Astrocyte (in vitro differentiated cells and primary cell): ENCODE data around the gene CDH13. TPM values are rescaled to one million over a fixed set of nuclear protein-coding genes. Genes with fewer than 3 reads are reported as not detected.

Source experiments
- DNase-seq: peaks from one replicate; pipeline ENCODE4 v3.0.0-alpha.2; 2010; ENCODE audit warnings: low read depth
- FAIRE-seq: peaks from 2 replicates; lab custom pipeline; 2011; peaks lifted over from hg19 to GRCh38; lab: Jason Lieb, UNC
- H2AFZ ChIP-seq: 2 replicates; pipeline ENCODE4 v1.6.0; 2012; ENCODE audit warnings: low read depth, low read length, inconsistent platforms
- H3K27ac ChIP-seq: 2 replicates; pipeline ENCODE4 v1.5.1; 2011; ENCODE audit warnings: low read depth, low read length, inconsistent platforms
- H3K27me3 ChIP-seq: 2 replicates; pipeline ENCODE4 v1.6.0; 2011; ENCODE audit warnings: low read length, inconsistent platforms; ENCODE audit not compliant: insufficient read depth
- H3K36me3 ChIP-seq: 2 replicates; pipeline ENCODE4 v1.5.1; 2011; ENCODE audit warnings: low read length, inconsistent platforms; ENCODE audit not compliant: insufficient read depth
- H3K4me1 ChIP-seq: 2 replicates; pipeline ENCODE4 v1.5.1; 2011; ENCODE audit warnings: low read length, inconsistent platforms; ENCODE audit not compliant: insufficient read depth
- H3K4me2 ChIP-seq: 2 replicates; pipeline ENCODE4 v1.6.0; 2012; ENCODE audit warnings: low read length, inconsistent platforms
- H3K4me3 ChIP-seq: 2 replicates; pipeline ENCODE4 v1.5.1; 2011; ENCODE audit warnings: low read depth, mild to moderate bottlenecking, low read length, inconsistent platforms; ENCODE audit not compliant: insufficient read depth
- H3K79me2 ChIP-seq: 2 replicates; pipeline ENCODE4 v1.6.0; 2012; ENCODE audit warnings: mild to moderate bottlenecking, low read length, inconsistent platforms; ENCODE audit not compliant: insufficient read depth
- H3K9ac ChIP-seq: 2 replicates; pipeline ENCODE4 v1.6.0; 2012; ENCODE audit warnings: mild to moderate bottlenecking, low read length, inconsistent platforms
- H3K9me3 ChIP-seq: 2 replicates; pipeline ENCODE4 v1.5.1; 2012; ENCODE audit warnings: low read depth, mild to moderate bottlenecking, low read length, inconsistent platforms; ENCODE audit not compliant: insufficient read depth
- H4K20me1 ChIP-seq: 2 replicates; pipeline ENCODE4 v1.6.0; 2012; ENCODE audit warnings: low read length, inconsistent platforms; ENCODE audit not compliant: insufficient read depth
- H3K27ac Mint-ChIP-seq: one replicate; pipeline ENCODE4 v1.8.0; 2021; ENCODE audit warnings: mild to moderate bottlenecking, mixed read lengths; ENCODE audit not compliant: unreplicated experiment
- H3K27me3 Mint-ChIP-seq: one replicate; pipeline ENCODE4 v1.8.0; 2021; ENCODE audit warnings: low read depth, mixed read lengths; ENCODE audit not compliant: unreplicated experiment
- H3K36me3 Mint-ChIP-seq: one replicate; pipeline ENCODE4 v1.8.0; 2021; ENCODE audit warnings: low read depth, mixed read lengths; ENCODE audit not compliant: unreplicated experiment
- H3K4me1 Mint-ChIP-seq: one replicate; pipeline ENCODE4 v1.8.0; 2021; ENCODE audit warnings: low read depth, mixed read lengths; ENCODE audit not compliant: unreplicated experiment
- H3K4me3 Mint-ChIP-seq: one replicate; pipeline ENCODE4 v1.8.0; 2021; ENCODE audit warnings: mild to moderate bottlenecking, moderate library complexity, mixed read lengths; ENCODE audit not compliant: unreplicated experiment
- H3K9me3 Mint-ChIP-seq: one replicate; pipeline ENCODE4 v1.8.0; 2021; ENCODE audit warnings: mild to moderate bottlenecking, mixed read lengths; ENCODE audit not compliant: unreplicated experiment
- CTCF ChIP-seq: IDR thresholded peaks from 2 replicates; pipeline ENCODE4 v1.5.1; 2011; ENCODE audit warnings: low read depth, mild to moderate bottlenecking, inconsistent platforms, low read length, moderate library complexity; ENCODE audit not compliant: insufficient read depth
- EZH2 ChIP-seq: IDR thresholded peaks from 2 replicates; pipeline ENCODE4 v1.6.1; 2012; ENCODE audit warnings: mild to moderate bottlenecking, low read length, inconsistent platforms; ENCODE audit not compliant: insufficient read depth
- total RNA-seq: library from RNA; stranded (reverse); gene quantifications from 2 replicates; pipeline ENCODE4 v1.2.1, GENCODE V29; 2021

CDH13 gene
- total RNA-seq, 1 donor from 2014 or later, result 41.7 TPM

GRCh38 chr16:83115491-83116232 lies 488.9 kb downstream of the CDH13 start:
- H3K9ac ChIP-seq, result no peak overlapping the region
- no peaks in the 10 kb centered on the region for H3K79me2 ChIP-seq
- Mint-ChIP-seq H3K36me3 (no peaks in the 10 kb centered on the region), H3K27me3 (peaks cover 8% of the 10 kb centered on the region), H3K4me3 (no peak overlapping the region), H3K4me1 (peaks cover 2% of the 10 kb centered on the region), H3K9me3 (no peaks in the 10 kb centered on the region), H3K27ac (no peak overlapping the region)
- no peaks in the 10 kb centered on the region for H3K9me3 ChIP-seq
- FAIRE-seq (no peak), DNase-seq (no peak)
- H4K20me1 ChIP-seq, result peaks cover 14% of the 10 kb centered on the region
- no peaks in the 10 kb centered on the region for H3K27me3 ChIP-seq
- no peaks in the 10 kb centered on the region for H3K36me3 ChIP-seq
- no peak for TF ChIP-seq EZH2
- no peak for TF ChIP-seq CTCF
- H3K4me1 ChIP-seq, result peaks cover 11% of the 10 kb centered on the region
- H2AFZ ChIP-seq, result no peak overlapping the region
- no peak overlapping the region for H3K4me3 ChIP-seq
- no peak overlapping the region for H3K27ac ChIP-seq
- H3K4me2 ChIP-seq, result no peak overlapping the region

- Histone ChIP-seq H3K9ac (no peak overlapping the region), H3K9me3 (no peaks in the 10 kb centered on the region), H4K20me1 (peaks cover 12% of the 10 kb centered on the region), H3K4me2 (no peak overlapping the region), H3K36me3 (no peaks in the 10 kb centered on the region), H3K27me3 (no peaks in the 10 kb centered on the region), H3K79me2 (no peaks in the 10 kb centered on the region), H3K4me3 (no peak overlapping the region), H3K27ac (no peak overlapping the region), H2AFZ (no peak overlapping the region), H3K4me1 (peaks cover 11% of the 10 kb centered on the region)
- TF ChIP-seq EZH2 (no peak), CTCF (no peak)
- H3K4me1 Mint-ChIP-seq, result peaks cover 2% of the 10 kb centered on the region
- DNase-seq (no peak), FAIRE-seq (no peak)
- H3K27me3 Mint-ChIP-seq, result peaks cover 8% of the 10 kb centered on the region
- no peaks in the 10 kb centered on the region for H3K9me3 Mint-ChIP-seq
- H3K4me3 Mint-ChIP-seq, result no peak overlapping the region
- no peak overlapping the region for H3K27ac Mint-ChIP-seq
- H3K36me3 Mint-ChIP-seq, result no peaks in the 10 kb centered on the region
Observed at GRCh38 chr16:83116274-83116892, 489.6 kb downstream of the CDH13 start.

GRCh38 chr16:83117810-83118209 lies 491.0 kb downstream of the CDH13 start:
- Histone ChIP-seq H3K4me2 (peak overlapping the region; percentile 11), H3K4me1 (peaks cover 11% of the 10 kb centered on the region), H3K27ac (no peak overlapping the region), H3K9me3 (no peaks in the 10 kb centered on the region), H3K9ac (no peak overlapping the region), H2AFZ (no peak overlapping the region), H3K36me3 (no peaks in the 10 kb centered on the region), H4K20me1 (peaks cover 11% of the 10 kb centered on the region), H3K27me3 (no peaks in the 10 kb centered on the region), H3K79me2 (no peaks in the 10 kb centered on the region), H3K4me3 (no peak overlapping the region)
- Mint-ChIP-seq H3K9me3 (no peaks in the 10 kb centered on the region), H3K27ac (no peak overlapping the region), H3K27me3 (peaks cover 8% of the 10 kb centered on the region), H3K4me1 (peaks cover 2% of the 10 kb centered on the region), H3K4me3 (no peak overlapping the region), H3K36me3 (no peaks in the 10 kb centered on the region)
- TF ChIP-seq EZH2 (no peak), CTCF (no peak)
- FAIRE-seq (no peak), DNase-seq (no peak)
